NK-92 treated with Interleukin-12 subunit alpha and Interleukin-12 subunit beta, amount 100 ng/mL, for 24 hours (cell line): Measurements from ENCODE around the gene GNAI3.

ENCODE experiments used
- DNase-seq: peaks from one replicate; lab custom pipeline; 2025; lab: John Stamatoyannopoulos, UW

GNAI3 gene

DNA sequence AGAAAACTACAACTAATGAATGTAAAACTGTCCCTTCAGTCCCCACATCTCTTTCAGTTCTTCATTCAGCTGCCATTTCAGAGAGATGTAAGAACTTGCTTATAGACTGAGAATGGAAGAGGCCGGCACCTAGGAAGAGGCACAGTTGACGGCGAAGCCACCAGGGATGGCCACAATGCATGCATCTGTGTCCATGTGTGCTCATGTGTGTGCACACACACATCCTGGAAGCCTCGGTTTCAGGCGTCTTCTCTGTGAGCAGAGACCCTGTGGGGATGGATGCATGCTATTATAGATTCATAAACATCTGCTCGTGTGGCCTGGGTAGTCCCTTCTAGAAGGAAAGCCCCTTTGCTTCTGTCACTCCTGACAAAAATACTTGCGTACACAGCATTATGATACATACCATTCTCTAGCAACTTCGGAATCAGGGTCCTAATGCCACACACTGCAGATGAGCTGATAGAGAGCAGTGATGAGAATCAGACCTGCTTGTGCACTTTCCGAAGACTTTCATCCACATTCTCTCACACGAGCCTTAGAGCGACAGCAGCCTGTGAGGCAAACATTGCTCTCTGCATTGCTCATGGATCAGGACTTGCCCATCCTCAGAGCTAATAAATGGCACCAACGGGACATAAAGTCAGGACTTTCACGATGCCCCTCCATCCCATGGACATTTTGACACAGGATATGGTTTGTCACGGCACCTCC lies 21.2 kb upstream of the GNAI3 start:
- no peak for DNase-seq

- DNase-seq = no peak
Measured at GRCh38 chr1:109527846-109528695, 20.3 kb upstream of the GNAI3 start.

DNA sequence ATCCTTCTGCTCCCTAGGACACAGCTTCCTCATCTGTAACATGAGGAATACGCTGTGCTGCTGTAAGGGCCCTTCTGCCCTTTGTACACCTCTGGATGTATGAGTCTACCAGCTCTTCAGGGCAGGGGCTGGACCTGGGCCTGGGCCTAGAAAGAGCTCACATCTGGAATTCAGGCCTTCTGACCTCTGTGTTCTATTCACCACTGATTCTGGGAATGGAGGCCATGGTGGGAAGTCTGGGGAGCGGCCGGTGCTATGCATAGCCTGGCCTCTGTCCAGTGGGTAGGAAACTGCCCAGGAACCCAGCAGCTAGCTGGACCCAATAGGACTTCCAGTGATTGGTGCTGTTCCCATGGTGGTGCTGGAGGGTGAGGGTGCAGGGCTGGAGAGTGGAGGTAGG lies 19.7 kb upstream of the GNAI3 start:
- DNase-seq = no peak

GRCh38 chr1:109529881-109530456 lies 18.4 kb upstream of the GNAI3 start:
- no peak for DNase-seq

GRCh38 chr1:109530457-109531087 lies 17.8 kb upstream of the GNAI3 start:
- no peak for DNase-seq

DNA sequence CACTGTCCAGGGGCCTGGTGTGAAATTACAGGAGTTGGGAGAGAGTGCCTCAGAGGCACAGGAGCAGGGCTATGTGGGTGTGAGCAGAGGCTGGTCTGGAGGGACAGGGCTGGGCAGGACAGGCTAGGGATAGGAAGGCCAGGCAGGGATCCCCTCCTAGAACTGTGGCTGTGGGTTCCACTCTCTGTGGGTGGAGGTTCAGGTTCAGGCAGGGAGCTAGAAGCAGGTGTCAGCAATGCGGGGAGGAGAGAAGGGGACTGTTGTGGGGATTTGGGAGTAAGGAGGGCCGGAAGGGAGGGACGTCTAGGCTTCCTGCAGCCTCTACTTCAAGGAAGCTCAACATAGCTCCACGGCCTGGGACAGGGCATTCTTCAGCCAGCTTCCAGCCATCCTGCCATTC lies 17.0 kb upstream of the GNAI3 start:
- no peak for DNase-seq

DNA sequence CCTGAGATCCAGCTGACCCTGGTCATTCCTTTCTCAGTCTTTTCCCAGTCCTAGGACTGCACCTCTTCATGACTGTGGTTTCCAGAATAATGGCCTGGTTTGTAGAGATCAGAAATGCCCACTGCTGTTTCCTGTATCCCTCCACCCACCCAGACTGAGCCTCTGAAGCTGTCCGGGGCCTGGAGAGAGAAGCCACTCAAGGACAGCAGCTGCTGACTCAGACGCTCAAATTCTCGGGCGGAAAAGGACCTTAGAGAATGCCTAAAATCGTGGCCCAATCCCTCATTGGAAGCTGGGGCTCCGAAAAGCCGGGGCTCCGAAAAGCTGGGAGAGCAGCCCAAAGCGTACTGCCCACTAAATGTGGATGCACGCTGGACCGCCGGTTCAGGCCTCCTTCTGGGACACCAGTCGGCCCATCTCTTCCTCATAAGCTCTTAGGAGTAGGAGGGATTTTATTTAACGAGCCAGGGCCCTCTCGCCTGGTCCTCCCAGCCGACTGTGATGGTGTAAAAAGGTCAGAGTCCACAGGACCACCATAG lies 16.5 kb upstream of the GNAI3 start:
- DNase-seq = no peak

- peak; percentile 63 for DNase-seq
Measured at GRCh38 chr1:109532365-109533136, 15.9 kb upstream of the GNAI3 start.

DNA sequence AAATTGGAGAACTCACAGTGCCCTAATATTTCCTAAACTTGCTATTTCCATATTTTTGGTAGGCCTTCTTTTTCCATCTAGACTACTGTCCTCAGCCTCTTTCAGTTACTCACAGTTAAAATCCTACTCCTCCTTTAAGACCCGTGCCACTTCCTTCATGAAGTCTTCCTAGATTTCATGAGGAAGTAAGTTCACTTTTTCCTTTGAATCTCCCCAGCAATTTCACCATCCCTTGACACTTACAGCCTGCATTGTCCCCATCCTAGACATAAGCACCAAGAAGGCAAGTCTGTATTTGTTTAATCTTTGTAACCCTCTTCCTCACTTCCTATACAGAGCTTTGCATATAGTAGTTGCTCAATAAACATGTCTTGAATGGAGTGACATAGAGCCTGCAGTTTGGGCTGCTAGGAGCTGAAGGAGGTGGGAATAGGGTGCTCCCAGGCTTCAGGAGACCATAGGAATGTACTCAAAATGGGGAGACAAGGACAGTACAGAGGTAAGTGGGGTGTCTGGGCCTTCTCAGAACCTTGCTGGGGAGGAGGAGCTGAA lies 14.0 kb upstream of the GNAI3 start:
- no peak for DNase-seq

DNA sequence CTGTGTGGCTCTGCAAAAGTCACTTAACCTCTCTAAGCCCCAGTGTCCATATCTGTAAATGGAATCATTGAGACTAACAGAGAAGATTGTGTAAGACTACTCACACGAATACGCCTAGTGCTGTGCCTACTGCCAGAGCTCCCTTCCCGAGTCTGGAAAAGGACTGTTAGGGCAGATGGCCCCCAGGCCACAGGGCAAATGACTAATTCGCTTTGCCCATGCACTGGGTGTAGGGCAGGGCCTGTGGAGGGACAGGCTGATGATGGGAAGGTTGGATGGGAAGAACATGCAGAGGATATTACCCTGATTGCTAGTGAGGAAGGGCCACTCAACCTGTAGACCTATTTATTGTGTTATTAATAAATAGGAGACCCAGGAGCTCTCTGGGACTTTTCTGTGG lies 12.9 kb upstream of the GNAI3 start:
- no peak for DNase-seq

DNA sequence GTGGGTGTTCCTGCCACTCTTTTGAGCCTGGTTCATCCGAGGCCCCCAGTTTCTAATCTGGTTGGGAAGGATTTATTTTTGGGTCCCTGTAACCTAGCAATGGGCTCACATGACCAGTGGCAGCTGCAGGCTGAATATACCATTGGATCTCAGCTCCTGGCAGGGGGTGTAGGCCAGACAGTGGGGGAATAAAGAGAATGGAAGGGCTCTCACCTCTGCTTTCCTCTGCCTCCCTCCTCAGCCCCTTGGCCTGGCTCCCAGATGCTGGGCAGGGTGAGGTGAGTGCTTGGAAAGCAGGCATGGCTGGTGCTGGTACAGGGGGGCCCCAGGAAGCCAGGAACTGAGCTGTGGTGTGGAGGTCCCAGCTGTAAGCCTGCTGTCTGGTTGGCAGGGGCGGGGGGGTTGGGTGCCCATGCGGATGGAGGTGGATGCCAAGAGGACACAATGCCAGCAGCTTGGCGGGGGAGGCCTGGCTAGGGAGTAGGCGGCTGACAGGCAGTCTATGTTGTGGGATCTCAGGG lies 12.4 kb upstream of the GNAI3 start:
- DNase-seq = no peak

- DNase-seq = no peak
Measured at GRCh38 chr1:109537450-109538178, 10.8 kb upstream of the GNAI3 start.

DNA sequence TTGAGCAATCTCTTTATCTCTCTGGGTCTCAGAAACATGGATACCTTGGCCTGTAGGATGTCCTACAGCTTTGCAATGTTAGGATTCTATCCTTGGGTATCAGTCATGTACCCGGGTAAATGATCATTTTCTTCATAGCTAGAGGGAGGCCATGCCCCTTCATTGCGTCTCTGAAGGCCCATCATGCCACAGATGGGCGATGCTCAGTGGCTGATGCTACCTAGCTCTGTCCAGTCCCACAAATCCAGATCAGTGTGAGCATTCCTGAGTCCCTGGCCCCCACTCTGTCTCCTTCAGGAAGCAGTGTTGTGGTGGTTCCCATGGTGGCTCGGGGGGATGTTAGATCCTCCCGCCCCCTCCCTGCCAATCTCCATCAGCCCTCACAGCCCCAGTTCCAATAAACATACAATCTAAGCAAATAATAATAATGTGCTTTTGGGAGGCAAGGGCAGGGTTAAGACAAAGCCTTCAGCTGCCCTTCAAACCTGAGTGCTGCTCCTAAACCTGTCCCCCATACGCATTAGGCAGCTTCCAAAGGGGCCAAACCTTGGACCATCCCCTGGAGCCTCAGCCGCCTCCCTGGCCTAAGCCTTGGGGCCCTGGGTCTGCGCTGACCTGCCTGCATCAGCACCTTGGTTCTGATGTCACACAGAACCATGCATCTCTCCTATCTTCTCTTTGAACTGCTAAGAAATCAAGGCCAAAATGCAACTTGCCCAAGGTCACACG lies 9.4 kb upstream of the GNAI3 start:
- no peak for DNase-seq

- no peak for DNase-seq
Measured at GRCh38 chr1:109539676-109540075, 8.7 kb upstream of the GNAI3 start, which contains the start of gene GPR61. TSS of gene GPR61 (plus strand) at chr1:109539872. CDS start at chr1:109543023, 3,151 bp downstream.

DNA sequence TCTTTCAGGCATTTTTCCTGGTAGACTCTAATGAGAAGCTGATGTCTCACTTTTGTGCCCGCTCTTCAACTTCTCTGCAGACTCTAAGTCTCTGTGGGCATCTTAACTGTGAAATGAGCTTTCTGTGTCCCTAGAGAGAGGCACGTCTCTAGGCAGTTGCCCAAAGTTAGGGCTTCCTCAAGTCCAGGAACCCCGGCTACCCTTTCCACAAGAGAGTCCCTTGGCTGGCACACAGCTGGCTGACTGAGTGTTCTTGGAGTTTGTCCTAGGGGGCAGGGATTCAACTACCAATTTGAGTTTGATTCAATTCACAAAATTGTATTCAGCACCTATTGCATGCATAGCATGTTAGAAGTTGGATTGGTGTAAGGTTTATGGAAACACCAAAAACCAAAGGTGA lies 7.3 kb upstream of the GNAI3 start:
- no peak for DNase-seq

GRCh38 chr1:109542657-109543056 lies 5.8 kb upstream of the GNAI3 start:
- no peak for DNase-seq

- no peak for DNase-seq
Measured at GRCh38 chr1:109543283-109543987, 5.0 kb upstream of the GNAI3 start.

GRCh38 chr1:109543988-109544735 lies 4.3 kb upstream of the GNAI3 start:
- DNase-seq = no peak
